Hematopoietic multipotent progenitor cell treated with erythropoietin and hydrocortisone succinate and interleukin-3 and kit ligand, for 6 days (in vitro differentiated cells): ENCODE results near the gene EMILIN3.
A peak's percentile ranks its signal among the peaks of the same experiment; 100 is the strongest.

Experiments
- DNase-seq: peaks from one replicate; pipeline ENCODE4 v3.0.0-alpha.2; 2015

EMILIN3 gene

DNA sequence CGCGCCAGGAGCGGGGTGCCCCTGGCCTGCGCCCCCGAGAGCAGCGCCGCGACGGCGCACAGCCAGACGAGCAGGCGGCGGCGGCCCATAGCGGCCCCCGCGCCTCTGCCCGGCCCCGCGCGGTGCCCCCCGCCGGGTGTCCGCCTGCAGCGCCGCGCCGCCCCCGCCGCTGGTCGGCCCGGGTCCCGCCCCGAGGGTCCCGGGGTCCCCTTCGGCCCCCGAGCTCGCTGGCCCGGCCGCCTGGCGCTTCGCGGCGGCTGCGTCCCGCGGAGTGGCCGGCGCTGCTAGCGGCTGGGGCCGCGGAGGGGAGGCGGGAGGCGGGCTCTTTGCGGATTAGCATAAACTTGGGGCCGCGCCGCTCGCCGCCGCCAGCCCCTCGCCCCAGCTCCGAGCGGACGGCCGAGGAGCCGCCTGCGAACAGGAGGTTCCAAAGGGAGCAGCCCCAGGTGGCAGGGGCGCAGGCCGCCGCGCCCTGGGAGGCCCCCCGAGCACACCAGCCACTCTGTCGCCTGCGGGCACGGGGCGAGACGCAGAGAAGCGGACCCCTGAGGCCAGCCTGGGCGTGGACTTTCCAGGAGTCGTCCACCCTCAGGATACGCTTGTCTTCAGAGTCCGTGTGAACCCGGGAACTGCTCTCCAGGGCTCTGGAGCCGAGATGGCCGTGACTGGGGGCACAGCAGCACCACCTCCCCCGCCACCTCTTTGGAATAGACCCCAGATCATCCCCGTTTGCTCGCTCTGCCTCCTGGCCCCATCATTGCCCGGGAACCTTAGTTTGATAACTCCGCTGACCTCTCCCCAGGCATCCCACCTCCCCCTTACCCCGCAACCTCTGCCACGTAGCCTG, at the start of gene EMILIN3:
Gene EMILIN3, minus strand, starts transcription at position 273 of the 847 bp plus-strand sequence. Its CDS starts 184 bp downstream, at position 89.
- DNase-seq = no peak

GRCh38 chr20:41415191-41415590, 48.6 kb upstream of the EMILIN3 start:
- DNase-seq = no peak

- DNase-seq = no peak
These were observed 46.6 kb upstream of the EMILIN3 start for GRCh38 chr20:41413169-41413568.

DNA sequence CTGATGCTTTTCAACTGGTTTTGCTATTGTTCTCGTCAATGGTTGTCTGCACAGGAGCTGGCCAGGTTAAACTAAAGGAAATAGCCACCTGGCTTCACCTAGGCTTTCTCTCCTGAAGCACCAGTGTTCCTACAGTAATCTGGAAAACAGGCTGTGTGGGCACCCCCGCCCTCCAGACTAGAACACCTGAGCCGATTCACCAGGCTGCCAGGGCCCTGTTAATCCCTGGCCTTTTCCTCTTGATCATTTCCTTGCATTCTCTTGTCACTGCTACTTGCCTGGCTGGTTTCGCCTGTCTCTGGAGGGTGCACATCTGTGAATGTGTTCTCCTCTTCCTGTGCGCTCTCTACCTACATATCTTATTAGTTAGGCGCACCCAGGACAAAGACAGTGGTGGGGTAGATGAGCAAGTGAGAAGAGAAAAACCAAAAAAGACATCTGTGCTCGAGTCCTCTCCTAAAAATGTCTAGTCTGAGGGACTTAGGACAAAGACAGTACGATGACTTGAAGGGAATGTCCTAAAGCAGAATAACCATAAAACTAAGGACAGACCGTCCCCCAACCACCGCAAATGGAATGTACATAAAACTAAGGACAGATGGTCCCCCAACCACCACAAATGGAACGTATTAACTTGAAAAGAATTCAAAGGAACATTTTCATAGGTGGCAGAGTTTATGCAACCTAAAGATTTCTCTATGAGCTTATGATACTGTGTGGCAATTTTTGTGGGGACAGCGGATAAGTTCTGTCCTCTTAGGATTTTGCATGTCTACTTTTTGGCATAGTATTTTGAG, 45.9 kb upstream of the EMILIN3 start:
- no peak for DNase-seq

DNA sequence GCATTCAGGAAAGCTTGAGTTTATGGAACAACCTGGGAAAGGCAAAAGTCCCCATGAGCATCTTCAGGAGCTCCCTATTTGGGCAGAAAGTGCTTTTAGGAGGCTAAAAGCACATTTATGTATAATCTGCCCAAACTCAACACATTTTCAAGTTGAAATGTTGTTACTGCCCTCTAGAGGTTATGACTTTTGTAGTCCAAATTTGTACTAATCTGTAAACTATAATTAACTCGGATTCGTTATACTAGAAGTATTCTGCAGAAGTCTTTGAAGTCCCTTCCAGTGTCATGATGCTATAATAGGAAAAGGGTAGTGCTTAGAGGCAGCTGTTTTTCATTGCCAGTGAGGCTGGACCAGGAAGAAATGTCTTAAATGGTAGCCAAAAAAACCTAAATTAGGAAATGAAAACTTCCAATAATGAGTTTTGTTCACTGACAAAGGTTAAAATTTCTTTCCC, 44.8 kb upstream of the EMILIN3 start:
- DNase-seq = peak; percentile 78

DNA sequence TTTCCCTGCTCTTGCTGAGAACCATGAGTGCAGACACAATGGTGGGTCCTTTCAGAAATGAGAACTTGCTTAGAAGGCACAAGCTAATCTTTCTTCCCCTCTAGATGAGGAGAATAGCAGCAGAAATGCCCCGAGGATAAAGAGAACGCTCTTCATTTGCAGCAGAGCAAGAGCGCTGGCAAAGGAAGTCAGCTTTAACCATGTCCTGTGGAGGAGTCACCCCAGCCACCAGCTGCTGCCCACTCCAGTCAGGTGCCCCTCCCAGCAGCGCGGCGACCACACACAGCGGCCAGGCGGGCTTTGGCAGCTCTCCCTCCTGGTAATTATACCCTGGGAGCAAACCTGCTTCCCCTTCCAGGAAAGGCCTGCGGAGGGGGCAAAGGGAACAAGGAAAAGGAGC, 42.4 kb upstream of the EMILIN3 start:
- DNase-seq = peak; percentile 41

DNA sequence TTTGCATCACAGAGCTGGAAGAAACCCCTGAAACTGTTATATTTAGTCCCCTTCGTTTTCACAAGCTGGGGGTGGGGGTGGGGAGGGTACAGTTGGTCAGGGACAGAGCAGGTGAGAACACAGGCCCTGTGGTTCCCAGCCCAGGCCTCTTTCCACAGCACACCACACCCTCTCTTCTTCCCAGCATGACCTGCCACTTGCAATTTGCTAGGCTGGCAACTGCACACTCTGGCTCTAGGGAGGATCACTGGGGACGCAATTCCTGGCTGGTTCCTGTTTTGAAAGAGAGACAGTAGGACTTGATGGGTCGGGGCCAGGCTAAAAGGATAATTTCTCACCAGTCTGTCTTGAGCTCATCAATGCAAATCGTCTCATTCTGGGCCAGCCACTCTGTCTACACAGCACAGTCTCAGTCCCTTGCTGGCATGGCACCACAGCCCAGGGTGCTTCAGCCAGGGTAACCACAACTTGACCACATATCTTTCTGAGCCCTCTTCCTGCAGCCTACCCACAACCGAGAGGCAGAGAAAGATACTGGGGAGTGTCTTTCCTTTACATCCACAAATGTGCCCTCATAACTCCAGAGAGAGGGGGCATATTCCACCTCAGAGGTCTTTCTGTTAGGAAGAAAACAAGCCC, 41.7 kb upstream of the EMILIN3 start:
- DNase-seq = peak; percentile 91

DNA sequence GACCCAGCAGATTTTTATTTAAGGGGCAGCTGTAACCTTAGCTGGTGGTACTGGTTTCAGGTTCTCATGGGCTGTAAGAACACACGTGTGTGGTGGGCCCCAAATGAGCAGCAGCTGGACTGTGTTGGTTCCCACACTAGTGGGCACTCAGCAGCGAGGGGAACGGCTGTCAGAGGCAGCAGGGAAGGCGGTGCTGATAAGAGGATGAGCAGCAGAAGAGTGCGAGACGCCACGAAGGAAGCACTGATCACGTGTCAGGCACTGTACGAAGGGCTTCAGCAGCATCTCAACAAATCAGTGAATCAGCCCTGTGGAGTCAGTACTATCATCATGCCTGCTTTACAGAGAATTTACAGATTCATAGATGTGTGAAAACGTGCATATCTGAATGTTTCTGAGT, 41.0 kb upstream of the EMILIN3 start:
- peak; percentile 89 for DNase-seq

DNA sequence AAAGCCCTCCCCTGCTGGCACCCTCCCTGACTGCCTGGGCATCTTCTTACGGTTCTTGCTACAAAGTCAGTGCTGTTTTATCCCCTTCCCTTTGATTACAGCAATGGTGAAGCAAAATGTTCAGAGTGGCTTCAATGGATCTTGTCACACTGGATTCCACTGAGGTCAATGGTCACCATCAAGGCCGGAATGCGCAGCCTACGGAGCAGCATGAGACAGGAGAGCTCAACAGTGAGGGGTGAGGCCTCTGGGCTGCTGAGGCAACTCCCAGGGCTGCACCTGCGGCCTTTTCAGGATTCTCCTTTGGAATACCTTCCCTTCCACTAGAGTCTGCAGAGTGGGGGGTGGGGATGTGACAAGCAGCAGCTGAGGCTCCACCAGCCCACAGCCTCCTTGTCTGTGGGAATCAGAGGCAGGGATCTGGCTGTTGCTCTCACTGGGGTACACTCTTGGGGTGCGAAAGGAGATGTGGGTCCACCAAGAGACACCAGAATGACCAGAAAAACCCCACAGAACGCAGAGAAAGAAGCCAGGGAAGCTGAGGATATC, 40.4 kb upstream of the EMILIN3 start:
- no peak for DNase-seq

GRCh38 chr20:41406353-41406752, 39.7 kb upstream of the EMILIN3 start:
- DNase-seq = no peak

DNA sequence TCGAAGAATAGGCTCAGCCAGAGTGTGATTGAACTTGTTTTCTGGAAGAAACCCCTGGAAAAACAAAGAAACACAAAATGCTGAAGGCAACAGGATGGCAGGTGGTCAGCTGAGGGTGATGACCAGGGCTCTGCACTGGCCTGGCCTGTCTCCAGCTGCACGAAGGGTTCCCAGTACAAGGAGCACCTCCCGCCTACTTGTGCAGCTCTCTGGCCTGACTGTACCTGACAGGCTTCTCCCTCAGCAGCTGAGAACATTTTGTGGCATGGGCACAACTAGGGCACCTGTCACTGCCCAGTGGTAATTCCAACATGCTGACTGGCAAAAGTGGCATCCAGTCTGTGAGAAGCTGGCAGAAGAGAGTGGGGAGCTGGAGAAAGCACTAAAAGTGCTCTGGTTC, 38.8 kb upstream of the EMILIN3 start:
- no peak for DNase-seq

- DNase-seq = no peak
These were observed 37.0 kb upstream of the EMILIN3 start for GRCh38 chr20:41403604-41404003.

- no peak for DNase-seq
These were observed 31.8 kb upstream of the EMILIN3 start for GRCh38 chr20:41398408-41398807.

DNA sequence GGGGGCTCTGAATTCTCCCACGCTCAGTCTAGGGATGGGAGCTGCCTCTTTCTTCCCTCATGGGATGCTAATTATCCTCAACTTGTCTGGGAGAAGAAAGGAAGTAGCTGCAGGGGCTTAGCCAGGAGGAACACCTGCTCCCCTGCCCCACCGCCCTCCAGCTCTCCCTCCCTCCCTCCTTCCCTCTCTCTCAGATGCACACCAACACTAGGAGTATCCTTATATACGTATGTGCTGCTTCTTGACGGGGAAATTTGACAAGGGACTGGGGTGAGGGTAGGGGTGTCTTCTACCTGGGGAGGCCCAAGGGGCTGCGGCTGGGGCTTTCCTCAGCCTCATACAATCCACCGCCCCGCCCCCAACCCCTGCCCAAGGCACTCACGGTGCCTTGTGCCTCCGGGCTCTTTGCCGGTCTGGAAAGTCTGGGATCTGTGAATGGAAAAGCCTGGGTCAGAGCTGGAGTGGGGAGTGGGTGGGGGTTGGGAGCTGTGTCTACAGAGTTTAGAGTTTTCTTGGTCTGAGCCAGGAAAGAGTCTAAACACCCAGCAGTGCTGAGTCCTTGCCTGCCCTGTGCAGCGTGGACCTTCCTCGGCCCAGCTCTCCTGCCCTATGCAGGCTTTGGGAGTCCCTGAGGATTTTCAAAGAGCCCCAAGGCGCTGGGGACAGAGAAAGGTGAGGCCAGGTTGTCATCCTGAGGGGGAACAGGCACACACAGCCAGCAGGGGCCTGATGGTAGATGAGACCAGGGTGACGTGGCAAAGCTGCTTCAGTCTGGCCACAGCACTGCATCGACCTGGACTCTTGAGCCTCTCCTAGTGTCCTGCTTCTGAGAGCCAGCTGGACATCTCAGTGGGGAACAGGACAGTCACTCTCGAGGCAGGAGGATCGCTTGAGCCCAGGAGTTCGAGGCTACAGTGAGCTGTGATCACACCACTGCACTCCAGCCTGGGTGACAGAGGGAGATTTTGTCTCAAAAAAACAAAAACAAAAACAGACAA, 29.3 kb upstream of the EMILIN3 start:
- DNase-seq = no peak

DNA sequence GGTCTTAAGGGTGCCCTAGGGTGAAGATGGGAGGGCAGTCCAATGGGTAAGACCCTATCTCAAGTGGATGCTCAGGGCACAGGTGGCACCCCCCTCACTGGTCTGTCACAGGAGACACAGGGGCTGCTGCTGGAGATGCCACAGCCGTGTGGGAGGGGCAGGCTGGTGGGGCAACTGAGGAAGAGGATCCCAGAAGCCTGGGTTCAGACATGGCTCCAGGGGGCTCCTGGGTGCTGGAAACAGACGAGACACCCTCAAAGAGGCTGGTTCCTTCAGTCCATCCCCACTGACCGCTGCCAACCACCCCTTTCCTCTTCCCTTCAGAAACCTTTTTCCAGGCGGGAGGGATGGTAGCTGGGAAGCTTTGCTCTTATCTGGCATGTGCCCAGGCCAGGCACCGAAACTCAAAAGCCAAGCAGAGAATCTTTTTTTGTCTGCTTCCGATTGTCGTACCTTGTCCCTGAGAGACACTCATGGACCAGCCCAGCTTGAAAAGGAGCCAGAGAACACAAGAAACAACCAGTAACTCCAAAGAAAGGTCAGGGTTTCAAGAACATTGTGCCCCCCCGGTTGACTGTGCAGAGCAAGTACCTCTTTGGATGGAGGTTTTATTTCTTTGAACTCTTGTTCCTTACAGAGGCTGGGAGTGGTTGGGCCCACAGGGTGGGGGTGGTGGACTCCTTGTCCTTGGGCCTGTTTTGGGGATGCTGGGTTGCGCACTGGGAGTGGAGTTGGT, 28.5 kb upstream of the EMILIN3 start:
- no peak for DNase-seq

- DNase-seq = no peak
These were observed 27.5 kb upstream of the EMILIN3 start for GRCh38 chr20:41394081-41394480.

- DNase-seq = no peak
These were observed 27.1 kb upstream of the EMILIN3 start for GRCh38 chr20:41393705-41394066.

DNA sequence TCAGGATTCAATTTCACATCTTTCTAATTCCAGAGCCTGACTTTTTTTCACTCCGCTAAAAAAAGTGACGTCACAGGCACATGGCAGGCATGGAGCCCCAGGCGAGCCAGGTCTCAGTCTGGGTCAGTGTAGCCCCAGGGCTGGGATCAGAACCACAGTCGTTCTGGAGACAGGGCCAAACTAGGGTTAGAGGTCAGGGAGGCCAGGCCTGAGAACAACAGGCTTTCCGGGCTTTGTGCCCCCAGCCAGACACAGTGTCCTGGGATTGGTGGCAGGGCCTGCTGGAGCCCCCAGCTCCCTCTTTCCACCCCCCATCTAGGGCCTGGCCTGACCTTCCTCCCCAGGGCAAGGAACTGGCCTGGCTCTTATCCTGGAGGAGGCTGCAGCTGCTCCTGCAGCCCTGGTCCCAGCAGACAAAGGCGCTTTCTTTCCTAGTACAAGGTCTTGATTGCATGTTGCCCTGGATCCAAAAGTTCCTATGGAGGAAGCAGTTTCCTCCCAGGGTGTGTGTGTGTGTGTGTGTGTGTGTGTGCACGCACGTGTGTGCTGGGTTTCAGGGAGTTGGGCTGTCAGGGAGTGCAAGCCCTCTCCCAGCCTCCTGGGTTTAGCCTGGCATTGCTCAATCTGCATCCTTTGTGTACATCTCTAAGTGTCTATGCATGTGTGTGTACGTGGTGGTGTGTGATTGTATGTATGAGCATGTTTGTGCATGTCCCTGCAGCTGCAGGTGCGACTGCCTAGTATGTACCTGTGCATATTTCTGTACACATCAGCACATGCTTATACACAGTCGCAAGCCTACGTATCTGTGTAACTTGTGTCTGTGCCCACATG, 26.5 kb upstream of the EMILIN3 start:
- DNase-seq = no peak

DNA sequence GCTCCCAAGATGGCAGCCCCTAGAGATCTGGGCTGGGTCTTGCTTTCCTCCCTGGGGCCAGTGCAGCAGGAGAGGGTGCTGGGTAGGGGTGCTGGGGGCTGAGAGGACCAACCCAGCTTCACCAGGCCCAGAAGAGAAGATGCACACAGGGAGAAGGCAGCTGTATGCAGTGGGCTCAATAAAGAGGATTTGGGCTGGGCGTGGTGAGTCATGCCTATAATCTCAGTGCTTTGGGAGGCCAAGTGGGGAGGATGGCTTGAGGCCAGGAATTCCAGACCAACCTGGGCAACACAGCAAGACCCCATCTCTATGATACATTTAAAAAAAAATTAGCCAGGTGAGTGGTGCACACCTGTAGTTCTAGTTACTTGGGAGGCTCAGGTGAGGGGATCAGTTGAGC, 25.7 kb upstream of the EMILIN3 start:
- no peak for DNase-seq

GRCh38 chr20:41391587-41392001, 25.0 kb upstream of the EMILIN3 start:
- DNase-seq = no peak
